Measurements from ENCODE around the gene UTS2B.
A peak's percentile ranks its signal among the peaks of the same experiment; 100 is the strongest.

The UTS2B gene

DNA sequence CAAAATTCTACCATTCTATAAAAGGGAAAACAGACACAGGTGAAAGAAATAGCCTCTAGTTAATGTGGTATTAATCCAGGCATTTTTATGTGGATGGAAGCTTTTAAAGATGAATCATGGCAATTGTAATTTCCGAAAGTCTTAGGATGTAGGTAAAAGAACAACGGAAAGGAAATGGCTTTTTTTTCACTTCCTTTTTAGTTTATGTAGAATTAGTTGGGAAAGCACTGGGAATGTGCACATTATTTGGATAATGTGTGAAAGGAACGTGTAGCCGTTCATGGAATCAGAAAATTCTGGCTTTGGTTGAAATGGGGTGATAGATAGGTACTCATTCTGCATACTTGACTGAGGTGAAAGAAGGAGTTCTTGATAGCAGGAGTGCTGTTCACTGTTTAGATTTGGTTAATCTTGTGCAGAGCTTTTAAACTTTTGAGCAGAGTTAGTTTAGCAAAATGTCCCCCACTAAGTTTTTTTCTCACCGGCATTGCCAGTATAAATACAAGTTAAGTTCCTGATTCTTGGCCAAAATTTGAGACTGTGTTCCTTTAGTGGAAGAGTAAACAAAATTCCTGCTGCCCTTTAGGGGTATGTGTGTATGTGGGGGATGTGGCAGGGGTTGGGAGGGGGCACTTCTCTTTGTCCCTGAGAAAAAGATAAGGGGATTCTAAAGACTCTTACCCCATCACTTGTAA, 20.2 kb upstream of the UTS2B start:
- DNase-seq: no peak

DNA sequence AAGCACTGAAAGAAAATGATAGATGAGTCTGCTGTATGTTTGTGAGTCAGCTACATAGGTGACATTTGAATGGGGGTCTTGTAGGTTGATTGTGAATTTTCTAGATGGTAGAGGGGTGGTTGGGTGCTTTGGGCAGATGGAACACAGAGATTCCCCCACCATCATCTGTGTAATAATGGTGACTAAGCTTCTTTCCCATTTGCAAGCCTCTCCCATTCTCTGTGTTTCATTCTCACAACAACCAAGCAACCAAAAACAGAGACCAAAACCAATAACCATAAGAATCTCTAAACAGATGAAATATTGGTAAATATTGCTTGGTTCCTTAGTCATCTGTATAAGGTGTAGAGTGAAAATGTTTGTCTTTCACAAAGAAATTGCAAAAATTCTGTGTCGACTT, 17.8 kb upstream of the UTS2B start:
- DNase-seq: no peak

DNA sequence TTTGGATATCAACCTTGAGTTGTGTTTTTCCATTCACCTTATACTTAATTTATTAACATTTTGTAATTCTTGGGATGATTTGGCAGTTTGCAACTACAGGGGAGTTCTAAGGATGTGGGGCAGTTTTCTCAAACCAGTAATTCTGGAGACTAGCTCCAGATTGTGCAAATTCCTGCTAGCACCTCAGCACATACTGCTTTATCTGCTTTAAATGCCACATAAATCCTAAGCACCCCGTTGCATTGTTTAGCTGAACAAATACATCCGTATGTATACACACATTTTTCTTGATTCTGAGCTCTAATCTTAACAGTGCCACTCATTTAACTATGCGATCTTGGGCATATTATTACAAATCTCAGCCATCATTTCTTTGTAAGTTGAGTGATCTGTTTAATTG, 16.9 kb upstream of the UTS2B start:
- DNase-seq: no peak

DNA sequence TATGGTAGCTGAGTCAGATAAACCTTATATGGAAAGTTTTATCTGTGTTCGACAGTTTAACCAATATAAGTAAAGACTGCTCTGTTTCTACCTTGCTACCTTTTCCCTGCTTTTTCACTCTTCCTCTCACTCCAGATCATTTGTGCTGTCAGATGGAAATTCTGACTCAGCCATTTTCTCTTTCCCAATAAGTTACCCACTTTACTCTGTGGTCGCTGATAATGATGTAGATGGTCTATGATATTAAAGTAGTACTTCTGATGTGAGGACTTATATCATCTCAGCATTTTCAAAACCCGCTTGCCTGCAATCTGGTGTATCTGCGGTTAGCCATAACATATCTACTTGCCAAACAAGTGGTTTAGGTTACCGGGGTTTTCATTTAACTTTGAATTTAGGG, 15.0 kb upstream of the UTS2B start:
- no peak for DNase-seq

DNA sequence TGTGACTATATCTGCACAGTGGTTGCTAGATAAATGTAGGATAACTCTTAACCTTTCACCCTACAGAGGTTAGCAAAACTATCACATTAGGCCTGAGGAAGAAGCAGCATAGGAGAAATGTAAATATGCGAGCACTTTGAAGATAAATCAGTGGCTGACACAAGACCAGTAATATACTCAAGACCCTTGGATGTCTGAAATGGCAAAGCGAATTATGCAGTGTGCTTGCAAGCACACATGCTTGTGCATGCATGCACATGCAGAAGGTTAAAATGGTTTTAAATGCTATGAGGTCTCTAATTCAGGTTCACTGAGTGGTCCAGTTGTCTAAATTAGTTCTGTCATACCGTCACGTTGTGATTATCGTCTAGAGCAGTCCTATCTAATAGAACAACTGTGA, 13.6 kb upstream of the UTS2B start:
- no peak for DNase-seq

DNA sequence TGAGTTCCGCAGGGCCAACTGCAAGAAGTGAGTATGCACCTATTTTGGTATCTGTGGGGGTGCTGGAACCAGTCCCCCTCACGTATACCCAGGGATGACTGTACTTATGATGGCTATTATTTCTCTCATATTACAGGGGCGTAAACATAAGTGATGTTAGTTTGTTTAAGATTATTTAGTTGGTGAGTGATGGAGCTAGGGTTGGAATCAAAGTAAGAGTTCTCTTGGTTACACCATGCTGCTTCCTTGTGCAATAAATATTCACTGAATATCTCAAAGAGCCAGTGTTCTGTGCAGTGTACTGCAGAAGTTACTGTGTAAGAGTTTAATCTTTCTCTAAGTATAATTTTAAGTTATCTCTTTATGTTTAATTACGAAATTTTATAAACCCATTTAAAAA, 12.8 kb upstream of the UTS2B start:
- DNase-seq: no peak

DNA sequence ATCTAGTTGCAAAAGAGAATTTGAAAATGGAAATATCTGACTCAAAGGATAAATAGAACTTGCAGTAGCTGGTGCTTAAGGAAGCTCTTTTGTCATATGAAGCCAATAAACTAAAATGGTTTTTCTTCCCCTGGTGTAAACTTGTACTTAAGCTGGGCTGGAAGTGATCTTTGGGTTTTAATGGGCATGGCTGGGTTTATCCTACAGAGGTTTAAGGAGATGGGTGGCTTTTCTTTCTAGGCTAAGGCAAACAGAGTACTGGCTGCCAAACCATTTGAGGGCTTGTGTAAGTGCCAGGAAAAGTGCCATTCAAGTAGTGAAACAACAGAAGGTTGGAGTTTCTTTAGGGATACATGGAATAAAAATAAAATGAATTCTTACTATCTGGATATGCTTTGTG, 12.1 kb upstream of the UTS2B start:
- no peak for DNase-seq

DNA sequence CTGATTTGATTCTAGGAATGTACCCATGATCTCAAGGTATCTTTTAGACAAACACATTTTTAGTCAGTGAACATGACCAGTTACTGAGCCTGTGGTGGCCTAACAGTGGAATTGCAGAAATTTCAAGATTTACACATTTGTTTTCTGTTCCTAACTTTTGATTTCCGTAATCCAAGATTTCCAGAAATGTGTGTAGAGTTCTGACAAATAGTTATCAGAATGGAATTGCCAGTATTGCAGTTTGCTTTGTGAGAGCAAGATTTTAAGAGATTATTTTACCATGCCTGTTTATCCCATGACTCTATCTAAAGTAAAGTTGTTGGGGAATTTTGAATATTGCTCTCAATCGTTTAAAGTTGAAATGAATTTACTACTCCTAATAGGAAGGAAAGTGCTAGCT, 11.7 kb upstream of the UTS2B start:
- no peak for DNase-seq

DNA sequence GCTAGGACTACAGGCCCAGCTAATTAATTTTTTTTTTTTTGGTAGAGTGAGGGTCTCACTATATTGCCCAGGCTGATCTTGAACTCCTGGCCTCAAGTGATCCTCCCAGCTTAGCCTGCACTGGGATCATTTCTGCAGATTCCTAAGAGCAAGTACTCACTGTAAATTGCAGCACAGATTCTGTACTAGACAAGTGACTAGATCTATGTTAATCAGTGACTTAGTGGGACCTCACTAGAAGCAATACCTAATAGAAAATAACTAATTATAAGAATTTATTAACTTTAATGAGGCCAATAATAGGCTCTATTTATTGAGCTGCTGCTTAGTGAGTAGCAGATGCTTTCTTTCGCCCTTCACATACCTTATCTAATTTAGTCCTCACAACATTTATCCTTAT, 10.6 kb upstream of the UTS2B start:
- no peak for DNase-seq

DNA sequence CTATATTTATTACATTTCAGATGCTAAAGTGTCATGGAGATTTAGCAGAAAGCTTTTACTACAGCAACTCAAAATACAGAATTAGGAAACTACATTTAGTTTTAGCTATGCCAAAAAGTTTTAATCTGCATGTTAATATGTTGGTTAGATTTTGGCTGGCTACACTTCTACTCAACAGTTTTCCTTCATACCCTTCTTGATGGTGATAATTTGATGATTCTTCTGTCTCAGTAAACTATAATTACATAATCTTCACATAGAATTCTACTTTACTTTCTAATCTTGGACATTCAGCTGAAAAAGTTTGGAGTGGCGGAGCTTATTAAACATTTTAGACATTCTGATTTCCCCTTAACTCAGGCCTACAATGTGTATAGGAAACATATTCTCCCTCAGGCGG, 10.0 kb upstream of the UTS2B start:
- no peak for DNase-seq

DNA sequence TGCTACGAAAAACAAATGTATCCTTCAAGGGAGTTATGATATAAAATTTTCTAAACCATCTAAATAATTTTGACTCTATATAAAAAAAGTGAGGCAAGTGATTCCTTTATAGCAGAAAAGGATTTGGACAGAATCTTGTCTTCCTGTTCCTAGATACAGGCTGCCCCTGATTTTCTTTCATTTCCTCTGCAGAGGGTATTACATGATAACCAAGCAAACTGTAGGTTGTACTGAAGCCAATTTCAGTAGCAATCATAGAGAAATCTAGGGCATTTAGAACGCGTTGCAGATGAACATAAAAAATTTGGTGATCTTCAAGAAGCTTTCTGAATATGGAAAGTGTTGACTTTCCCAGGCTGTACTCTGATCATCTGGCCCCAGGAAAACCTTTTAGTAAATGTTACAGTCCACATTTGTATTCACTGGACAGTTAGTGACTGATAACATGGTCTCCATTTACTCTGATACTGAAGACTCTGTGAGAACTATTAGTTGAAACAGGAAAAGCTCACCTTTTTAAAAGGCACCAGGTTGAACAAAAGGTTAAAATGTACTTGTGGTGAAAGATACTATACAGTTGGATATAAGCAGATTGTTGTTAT, 9.1 kb upstream of the UTS2B start:
- no peak for DNase-seq

DNA sequence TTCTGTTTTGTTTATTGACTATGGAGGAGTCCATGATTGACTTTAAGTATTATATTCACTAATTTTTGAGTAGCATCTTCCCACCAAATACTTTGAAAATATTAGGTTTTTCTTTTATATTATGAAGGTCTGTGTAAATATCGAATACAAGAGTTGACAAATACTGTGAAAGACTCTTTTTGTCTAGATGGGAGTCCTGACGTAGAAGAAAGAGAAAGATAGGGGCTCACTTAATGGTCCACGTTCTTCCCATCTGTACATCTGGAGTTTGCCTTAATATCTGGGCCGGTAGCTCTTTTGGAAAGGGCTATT, 7.8 kb upstream of the UTS2B start:
- DNase-seq: no peak

DNA sequence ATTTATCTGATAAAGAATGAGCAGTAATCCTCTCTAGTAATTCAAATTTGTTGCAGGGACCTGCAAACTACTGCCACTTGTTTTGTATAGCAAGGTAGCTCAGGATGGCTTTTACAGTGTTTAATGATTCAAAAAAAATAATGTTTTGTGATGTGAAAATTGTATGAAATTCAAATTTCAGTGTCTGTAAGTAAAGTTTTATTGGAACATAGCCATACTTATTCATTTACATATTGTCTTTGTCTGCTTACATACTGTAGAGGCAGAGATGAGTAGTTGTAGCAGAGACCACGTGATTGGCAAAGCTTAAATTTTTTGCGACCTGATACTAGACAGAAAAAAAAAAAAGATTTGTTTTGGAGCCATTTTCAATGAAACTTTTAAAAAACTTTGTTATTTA, 6.5 kb upstream of the UTS2B start:
- DNase-seq: no peak

DNA sequence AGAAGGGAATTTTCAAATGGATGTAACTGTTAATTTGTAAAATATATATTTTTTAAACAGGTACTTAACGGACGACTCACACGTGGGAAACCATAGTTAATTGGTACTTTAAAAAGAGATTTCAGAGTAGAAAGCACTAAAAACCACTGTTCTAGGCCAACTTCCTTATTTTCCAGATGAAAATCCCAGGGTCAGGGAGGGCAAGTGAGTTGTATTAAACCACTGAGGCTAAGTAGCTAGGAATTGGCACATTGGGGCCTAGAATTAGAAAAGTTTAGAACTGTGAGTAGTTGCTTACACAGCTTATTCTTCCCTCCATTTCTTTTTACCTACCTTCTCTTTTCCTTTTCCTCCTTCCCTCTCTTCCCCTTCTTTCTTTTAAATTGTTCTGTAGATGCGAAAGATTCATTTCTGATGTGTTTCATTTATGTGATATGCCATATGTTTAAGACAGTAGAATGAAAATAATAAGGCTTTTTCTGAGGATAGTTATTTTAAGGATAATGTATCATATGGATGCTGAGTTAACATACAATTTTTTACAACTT, 4.1 kb upstream of the UTS2B start:
- DNase-seq: no peak

DNA sequence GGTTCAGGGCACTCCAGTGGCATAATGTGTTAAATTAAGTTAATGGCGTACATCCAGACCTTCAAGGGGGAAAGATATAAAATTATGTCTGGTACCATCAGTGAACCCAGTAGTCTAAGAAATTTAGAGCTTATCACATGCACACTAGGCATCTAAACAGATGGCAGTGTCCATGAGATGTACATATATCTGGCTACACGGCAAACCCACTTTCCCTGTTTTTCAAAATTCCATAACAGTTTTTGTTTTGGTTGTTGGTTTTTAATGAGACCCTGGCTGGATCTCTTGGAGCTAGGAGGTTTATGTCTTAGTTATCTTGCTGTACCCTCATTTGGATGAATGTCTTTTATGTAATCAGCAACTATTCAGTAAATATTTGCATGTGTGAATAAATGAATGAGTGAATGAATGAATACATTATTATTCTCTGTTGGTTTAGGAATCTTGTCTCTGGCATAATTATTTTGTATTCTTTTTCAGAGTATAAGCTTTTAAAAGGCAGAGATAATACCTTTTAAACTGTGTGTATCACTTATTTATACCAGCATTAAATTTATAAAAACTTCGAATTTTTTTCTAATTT, 3.1 kb upstream of the UTS2B start:
- DNase-seq: no peak

DNA sequence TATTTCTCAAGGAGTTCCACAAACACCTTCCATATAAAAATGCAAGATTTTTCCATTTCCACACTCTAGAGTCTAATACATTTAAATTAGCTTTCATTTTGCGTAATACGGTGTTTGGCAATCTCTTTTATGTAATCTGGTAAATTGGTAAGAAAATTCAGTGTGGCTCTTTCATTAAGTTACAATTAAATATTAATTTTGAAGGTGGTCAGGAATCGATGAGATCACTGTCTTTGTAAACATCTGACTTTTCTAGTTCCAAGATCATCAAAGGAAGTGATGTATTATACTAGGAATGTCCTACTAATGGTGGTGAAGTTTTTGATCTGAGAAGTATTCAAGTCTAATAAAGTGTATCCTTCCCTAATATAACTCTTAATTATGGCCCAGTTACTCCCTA, 1.1 kb upstream of the UTS2B start:
- no peak for DNase-seq

DNA sequence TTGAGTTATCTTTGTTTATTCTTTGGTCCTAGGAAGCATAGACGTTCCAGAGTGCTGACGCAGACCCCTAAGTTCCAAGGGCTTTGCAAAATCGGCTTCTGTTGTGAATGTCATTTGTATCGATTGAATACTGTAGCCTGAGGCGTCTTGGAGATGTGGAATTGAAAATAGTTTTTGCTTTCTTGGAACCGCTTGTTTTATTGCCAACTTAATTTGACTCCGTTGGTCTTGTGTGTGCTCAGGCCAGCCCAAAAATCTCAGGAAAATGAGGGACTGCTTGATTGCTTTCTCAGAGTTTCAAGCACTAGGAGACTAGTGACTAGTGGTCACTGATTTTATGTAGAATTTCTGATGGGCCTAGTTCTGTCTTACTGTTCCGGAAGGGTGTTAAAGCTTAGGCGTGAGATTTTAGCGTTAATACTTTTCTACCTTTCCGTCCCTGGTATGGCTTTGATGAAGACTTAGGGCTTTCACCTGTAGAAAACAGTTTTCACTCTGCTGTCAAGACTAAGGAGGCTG, 263 bp upstream of the UTS2B start:
- DNase-seq: no peak

DNA sequence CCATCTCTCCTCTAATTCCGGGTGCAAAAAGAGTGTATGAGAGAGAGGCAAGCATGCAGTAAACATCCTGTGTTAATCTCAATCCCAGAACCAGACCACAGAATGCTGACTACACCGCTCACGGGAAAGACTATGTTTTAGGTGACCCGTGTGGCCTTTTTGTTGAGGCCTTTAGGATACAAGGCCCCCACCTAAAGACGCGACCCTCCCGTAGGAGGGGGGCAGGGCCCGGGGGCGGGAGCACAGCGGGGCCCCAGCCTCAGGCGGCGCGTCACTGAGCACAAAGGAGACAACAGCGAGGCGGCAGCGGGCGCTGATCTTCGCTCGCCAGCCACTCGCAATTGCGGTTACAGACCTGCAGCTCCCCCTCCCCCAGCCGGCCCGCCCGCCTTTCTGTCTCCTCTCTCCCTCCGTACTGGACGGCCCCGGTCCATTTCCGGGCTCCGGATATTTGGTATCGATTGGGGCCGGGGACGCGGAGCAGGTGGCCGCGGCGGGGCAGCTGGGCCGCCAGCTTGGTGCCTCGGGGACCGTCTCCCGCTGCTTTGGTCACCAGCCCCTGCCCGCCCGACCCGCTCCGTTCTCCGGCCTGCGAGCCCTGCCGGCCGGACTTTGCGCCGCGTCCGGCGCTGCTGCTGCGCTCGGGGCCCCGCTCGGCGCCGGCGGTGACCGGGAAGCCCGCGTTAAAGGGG, 1.2 kb downstream of the UTS2B start, which contains the start of gene CCDC50:
Gene CCDC50 (plus strand): TSS at position 433 of the 692 bp plus-strand sequence. CDS start 281 bp downstream, outside the sequence.
- DNase-seq: peak; percentile 84 to 85

DNA sequence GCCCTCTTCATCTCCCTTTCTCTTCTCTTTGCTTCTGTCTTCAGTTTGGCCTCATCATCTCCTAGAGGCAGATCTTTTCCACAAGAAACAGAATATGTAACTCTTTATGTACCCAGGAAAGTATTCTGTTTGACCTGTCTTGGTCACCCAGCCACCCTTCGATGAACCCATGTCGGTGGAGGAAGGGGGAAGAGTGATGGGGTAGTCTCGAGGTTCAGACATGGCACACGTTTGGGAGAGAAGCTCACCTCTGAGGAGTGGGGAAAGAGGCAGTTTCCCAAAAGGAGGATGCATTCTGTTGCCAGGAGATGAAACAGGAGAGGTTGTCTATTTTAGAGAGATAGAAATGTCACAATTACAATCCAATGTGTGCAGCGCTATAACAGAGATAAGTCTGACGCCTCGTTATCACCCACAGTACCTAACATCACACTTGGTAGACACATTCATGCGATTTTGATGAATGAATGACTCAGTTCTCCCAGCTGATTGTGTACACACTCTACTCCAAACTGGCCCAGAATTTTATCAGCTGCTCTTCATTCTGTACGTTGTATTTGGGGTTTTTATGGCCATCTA, 1.9 kb downstream of the UTS2B start:
- no peak for DNase-seq

DNA sequence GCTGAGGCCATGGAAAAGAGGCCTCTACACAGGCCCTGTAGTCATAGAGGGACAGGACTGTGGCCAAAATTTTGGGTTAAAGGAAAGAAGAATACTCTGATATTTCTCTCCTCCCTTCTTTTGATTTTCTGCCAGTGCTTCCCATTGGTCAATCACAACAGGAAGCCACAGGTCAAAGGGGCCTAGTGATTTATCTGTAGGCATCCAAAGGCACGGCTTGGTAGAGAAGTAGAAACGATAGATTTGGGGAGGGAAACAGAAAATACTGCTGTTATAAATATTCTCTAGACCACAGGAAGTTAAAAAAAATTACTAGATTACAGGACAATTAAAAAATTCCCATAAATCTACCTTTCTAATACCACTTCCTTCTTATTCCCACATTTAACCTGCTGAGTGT, 2.8 kb downstream of the UTS2B start:
- no peak for DNase-seq

DNA sequence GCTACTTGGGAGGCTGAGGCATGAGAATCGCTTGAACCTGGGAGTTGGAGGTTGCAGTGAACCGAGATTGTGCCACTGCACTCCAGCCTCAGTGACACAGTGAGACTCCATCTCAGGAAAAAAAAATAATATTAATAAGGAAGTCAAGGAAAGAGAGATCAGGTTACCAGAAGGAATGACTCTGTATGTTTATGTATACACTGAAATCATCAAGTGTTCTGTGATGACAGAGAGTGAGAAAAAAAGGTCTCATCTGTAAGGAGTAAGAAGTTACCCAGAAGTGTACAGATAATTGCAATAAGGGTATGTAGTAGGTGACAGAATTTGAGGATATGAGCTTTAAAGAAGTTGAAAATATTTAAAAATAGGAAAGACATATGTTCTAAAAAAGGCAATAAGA, 5.4 kb downstream of the UTS2B start:
- no peak for DNase-seq

DNA sequence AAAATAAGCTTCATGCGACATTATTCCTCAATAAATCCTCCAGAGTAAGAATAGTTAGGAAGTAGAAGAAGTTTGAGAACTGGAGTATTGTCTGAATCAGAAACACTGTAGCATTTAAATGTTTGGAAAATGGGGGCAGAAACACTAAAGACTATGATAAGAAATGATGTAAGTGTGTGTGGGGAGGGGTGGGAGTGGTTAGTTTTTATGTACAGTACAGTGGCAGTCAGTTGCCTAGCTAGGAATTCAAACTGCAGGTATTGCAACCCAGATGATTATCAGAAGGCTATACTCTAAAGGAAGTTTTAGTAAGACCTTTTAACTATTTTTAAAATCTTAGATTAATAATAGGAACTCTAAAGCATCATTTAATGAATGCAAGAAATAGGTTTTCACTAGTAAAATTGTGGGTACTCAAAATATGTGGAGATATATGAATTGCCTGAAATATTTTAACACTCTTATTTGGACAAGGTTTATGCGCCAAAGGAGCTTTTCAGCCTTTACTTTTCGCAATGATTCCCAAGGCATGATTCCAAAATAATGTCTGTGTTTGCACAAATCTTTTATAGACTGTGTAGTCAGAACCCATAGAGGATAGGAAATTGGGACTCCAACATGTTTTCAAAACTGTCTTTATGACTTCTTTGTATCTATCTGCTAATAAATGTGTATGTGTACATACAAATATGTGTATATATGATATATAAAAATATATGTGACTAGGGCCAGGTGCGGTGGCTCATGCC, 9.1 kb downstream of the UTS2B start:
- DNase-seq: no peak

DNA sequence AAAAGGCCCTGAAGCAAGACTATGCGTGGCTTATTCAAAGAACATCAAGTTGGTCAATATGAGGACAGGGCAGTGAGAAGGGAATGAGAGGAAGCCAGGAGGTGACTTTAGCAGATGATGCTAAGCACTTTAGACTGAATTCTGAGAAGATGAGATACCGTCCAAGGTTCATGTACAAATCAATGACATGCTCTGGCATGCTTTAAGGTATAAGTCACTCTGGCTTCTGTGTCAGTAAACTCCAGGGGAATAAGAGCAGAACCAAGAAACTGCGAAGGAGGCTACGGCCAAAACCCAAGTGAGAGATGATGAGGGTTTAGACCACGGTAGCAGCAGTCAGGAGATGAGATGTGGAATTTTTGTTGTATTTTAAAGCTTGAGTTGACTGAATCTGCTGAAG, 10.0 kb downstream of the UTS2B start:
- no peak for DNase-seq

All from NCI-H2081 (cell line).